Naive thymus-derived CD4-positive, alpha-beta T cell (primary cell): Measurements from ENCODE around the gene COQ4. TPM values are rescaled to one million over a fixed set of nuclear protein-coding genes. Genes with fewer than 3 reads are reported as not detected.

Experiments
- ATAC-seq: fragments of 150-1000 bp; cut with Tn5 transposase; 2 replicates; pipeline ENCODE4 v1.10.0; 2021; ENCODE audit warnings: mild to moderate bottlenecking, moderate library complexity
- CTCF ChIA-PET: fragments of 350-600 bp; sonication (Branson Sonifier 250); formaldehyde crosslinking; loops from one replicate; lab custom pipeline; 2021; ENCODE audit warnings: antibody characterized with exemption; lab: Charles Lee
- POLR2A ChIA-PET: fragments of 350-600 bp; sonication (Branson Sonifier 250); formaldehyde crosslinking; loops from one replicate; lab custom pipeline; 2021; ENCODE audit warnings: antibody characterized with exemption, inconsistent platforms; lab: Charles Lee
- DNase-seq, 9 donors: peaks; one replicate each; pipeline versions ENCODE4 v3.0.0 to v3.0.0-alpha.2; 2020 to 2022; ENCODE audit warnings: mixed read lengths in 1 of 9
- H3K27ac ChIP-seq: one replicate; pipeline ENCODE4 v1.7.0; 2013; ENCODE audit warnings: mild to moderate bottlenecking, low read depth, low read length, moderate library complexity
- H3K27me3 ChIP-seq, 2 donors: one replicate each; pipeline ENCODE4 v1.7.0; 2013; ENCODE audit warnings: low read length in 2 of 2, mild to moderate bottlenecking in 2 of 2, moderate library complexity in 2 of 2; ENCODE audit not compliant: control insufficient read depth in 2 of 2, insufficient read depth in 2 of 2
- H3K36me3 ChIP-seq, 3 experiments: 1 replicate in 2 of 3; 2 replicates in 1 of 3; pipeline ENCODE4 v1.7.0; 2013; ENCODE audit warnings: low read length in 3 of 3, mild to moderate bottlenecking in 3 of 3, moderate library complexity in 1 of 3; ENCODE audit not compliant: insufficient read depth in 3 of 3, control insufficient read depth in 2 of 3
- H3K4me1 ChIP-seq, 2 donors: one replicate each; pipeline ENCODE4 v1.7.0; 2013; ENCODE audit warnings: low read length in 2 of 2, mild to moderate bottlenecking in 2 of 2, moderate library complexity in 1 of 2; ENCODE audit not compliant: control insufficient read depth in 2 of 2, insufficient read depth in 2 of 2
- H3K4me3 ChIP-seq: 2 replicates; pipeline ENCODE4 v1.7.0; 2013; ENCODE audit warnings: mild to moderate bottlenecking, low read length
- H3K9me3 ChIP-seq, 3 experiments: 1 replicate in 2 of 3; 2 replicates in 1 of 3; pipeline ENCODE4 v1.7.0; 2013; ENCODE audit warnings: low read length in 3 of 3; ENCODE audit not compliant: control insufficient read depth in 2 of 3
- H3K27ac Mint-ChIP-seq, 9 donors: one replicate each; pipeline ENCODE4 v1.8.0; 2020 to 2022; ENCODE audit warnings: mixed read lengths in 9 of 9, mild to moderate bottlenecking in 8 of 9, moderate library complexity in 5 of 9, inconsistent platforms in 2 of 9
- H3K27me3 Mint-ChIP-seq, 5 donors: one replicate each; pipeline ENCODE4 v1.8.0; 2021 to 2022; ENCODE audit warnings: mixed read lengths in 5 of 5, mild to moderate bottlenecking in 1 of 5
- H3K36me3 Mint-ChIP-seq, 5 donors: one replicate each; pipeline ENCODE4 v1.8.0; 2020 to 2022; ENCODE audit warnings: mixed read lengths in 5 of 5, mild to moderate bottlenecking in 3 of 5, inconsistent platforms in 1 of 5
- H3K4me1 Mint-ChIP-seq, 7 donors: one replicate each; pipeline ENCODE4 v1.8.0; 2020 to 2022; ENCODE audit warnings: mixed read lengths in 7 of 7, mild to moderate bottlenecking in 3 of 7, inconsistent platforms in 1 of 7
- H3K4me3 Mint-ChIP-seq, 10 donors: one replicate each; pipeline ENCODE4 v1.8.0; 2020 to 2022; ENCODE audit warnings: mild to moderate bottlenecking in 10 of 10, mixed read lengths in 10 of 10, moderate library complexity in 6 of 10, inconsistent platforms in 2 of 10
- H3K9me3 Mint-ChIP-seq, 11 donors: one replicate each; pipeline ENCODE4 v1.8.0; 2020 to 2022; ENCODE audit warnings: mixed read lengths in 11 of 11, mild to moderate bottlenecking in 4 of 11, inconsistent platforms in 1 of 11, moderate library complexity in 1 of 11
- intact Hi-C, 2 donors: fragments of 100-400 bp; cut with micrococcal nuclease; formaldehyde crosslinking; loops; one replicate each; pipeline ENCODE4 v1.15.1; 2023
- polyA plus RNA-seq, 2 donors: library from polyadenylated mRNA; unstranded; fragments of 300-500 nt; fragmentation: Illumina TruSeq; gene quantifications; one replicate each; pipeline ENCODE4 v1.2.3, GENCODE V29; 2021
- total RNA-seq, 6 experiments: library from RNA in 5 of 6; stranded (reverse) in 5 of 6; gene quantifications; 1 replicate in 5 of 6; 2 replicates in 1 of 6; pipeline ENCODE4 v1.2.3 and lab custom pipeline; 2021 to 2026

COQ4 gene
- total and polyA plus RNA-seq, 7 experiments from 2014 or later, result 29.6 to 47.2 (median 35.9) TPM

DNA sequence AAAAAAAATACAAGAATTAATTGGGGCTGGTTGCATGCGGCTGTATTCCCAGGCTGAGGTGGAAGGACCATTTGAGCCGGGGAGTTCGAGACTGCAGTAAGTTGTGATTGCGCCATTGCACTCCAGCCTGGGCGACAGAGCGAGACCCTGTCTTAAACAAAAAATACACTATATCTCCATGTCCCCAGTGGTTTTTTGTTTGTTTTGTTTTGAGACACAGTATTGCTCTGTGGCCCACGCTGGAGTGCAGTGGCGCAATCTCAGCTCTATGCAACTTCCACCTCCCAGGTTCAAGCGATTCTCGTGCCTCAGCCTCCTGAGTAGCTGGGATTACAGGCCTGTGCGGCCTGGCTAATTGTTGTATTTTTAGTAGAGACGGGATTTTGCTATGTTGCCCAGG, 1.2 kb downstream of the COQ4 start:
- peak overlapping the region; percentile 82 to 99 (median 96) for H3K4me3 Mint-ChIP-seq
- intact Hi-C loops, result loop anchor here (2.0 to 5.0 kb wide), 7 partner anchors 39 to 705 kb away; partner anchors contain the start of genes CIZ1 (in 2 of the 2), CDK9 (in 1 of the 2), DOLK (in 1 of the 2) and NUP188 (in 1 of the 2)
- DNase-seq, result no peak

GRCh38 chr9:128324401-128324800, 1.8 kb downstream of the COQ4 start:
- peak overlapping the region in 4 of 9 donors; percentile 12 to 97 (median 36) for H3K27ac Mint-ChIP-seq
- H3K4me1 Mint-ChIP-seq, result peaks cover 4 to 45% (median 29%) of the 10 kb centered on the region in 7 donors
- intact Hi-C loops, result loop anchor here (5.0 kb wide), 4 partner anchors 132 to 623 kb away; partner anchors contain the start of genes CIZ1 (in 2 of the 2), CDK9 (in 1 of the 2), DOLK (in 1 of the 2) and NUP188 (in 1 of the 2)

More for the DNA sequence above, 1.2 kb downstream of the COQ4 start:
- Mint-ChIP-seq H3K27ac (peak overlapping the region in 7 of 9 donors; percentile 33 to 99 (median 95)), H3K36me3 (peaks cover 0 to 10% (median 2%) of the 10 kb centered on the region in 5 donors), H3K27me3 (peaks cover 0 to 2% (median 0%) of the 10 kb centered on the region in 5 donors), H3K9me3 (peaks cover 0 to 5% (median 0%) of the 10 kb centered on the region in 11 donors), H3K4me1 (peaks cover 4 to 45% (median 29%) of the 10 kb centered on the region in 7 donors)
- no peak for ATAC-seq
- Histone ChIP-seq H3K27me3 (no peaks in the 10 kb centered on the region), H3K9me3 (no peaks in the 10 kb centered on the region), H3K4me1 (peaks cover 10 to 13% of the 10 kb centered on the region in 2 donors), H3K36me3 (peaks cover 0 to 32% (median 11%) of the 10 kb centered on the region in 3 experiments), H3K27ac (peak overlapping the region; percentile 85), H3K4me3 (no peak overlapping the region)
- ChIA-PET POLR2A (interaction anchor here (1.0 to 1.5 kb wide), 2 partner anchors 47 to 181 kb away, joined by 3 to 4 read pairs; partner anchors contain the start of genes GLE1 and URM1), CTCF (interaction anchor here (0.5 to 1.2 kb wide), 2 partner anchors 12 to 507 kb away, joined by 3 read pairs; no protein-coding TSS in a partner anchor)

DNA sequence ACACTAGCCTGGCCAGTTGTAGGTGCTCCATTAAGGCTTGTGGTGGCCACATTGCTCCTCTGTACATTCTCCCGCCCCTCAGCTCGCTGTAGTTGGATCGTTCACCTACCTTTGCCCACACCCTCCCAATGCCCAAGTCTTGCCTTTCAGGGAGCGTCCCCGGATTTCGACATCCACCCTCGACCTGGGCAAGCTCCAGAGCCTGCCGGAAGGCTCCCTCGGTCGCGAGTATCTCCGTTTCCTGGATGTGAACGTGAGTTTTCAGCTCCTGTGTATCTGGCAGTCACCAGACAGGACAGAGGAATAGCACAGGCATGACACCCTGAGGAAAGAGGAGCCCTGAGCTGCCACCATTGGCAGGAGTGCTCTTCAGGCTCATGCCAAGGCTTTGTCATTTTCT, 3.0 kb downstream of the COQ4 start:
- ChIA-PET CTCF (no interaction called here), POLR2A (interaction anchor here (0.6 to 1.2 kb wide), 2 partner anchors 16 to 46 kb away, joined by 3 to 5 read pairs; partner anchors contain the start of gene URM1)
- H3K27me3 Mint-ChIP-seq, result peaks cover 0 to 2% (median 0%) of the 10 kb centered on the region in 5 donors

More at GRCh38 chr9:128324401-128324800, 1.8 kb downstream of the COQ4 start:
- peaks cover 0 to 2% (median 0%) of the 10 kb centered on the region in 5 donors for H3K27me3 Mint-ChIP-seq
- peaks cover 0 to 5% (median 0%) of the 10 kb centered on the region in 11 donors for H3K9me3 Mint-ChIP-seq
- Histone ChIP-seq H3K4me1 (peaks cover 10 to 13% of the 10 kb centered on the region in 2 donors), H3K9me3 (no peaks in the 10 kb centered on the region), H3K27ac (no peak overlapping the region), H3K27me3 (no peaks in the 10 kb centered on the region), H3K4me3 (no peak overlapping the region), H3K36me3 (peaks cover 0 to 36% (median 11%) of the 10 kb centered on the region in 3 experiments)
- ATAC-seq (no peak), DNase-seq (no peak)
- ChIA-PET CTCF (interaction anchor here (1.2 kb wide), 1 partner anchor 11 kb away, joined by 3 read pairs; no protein-coding TSS in a partner anchor), POLR2A (interaction anchor here (0.9 to 1.2 kb wide), 2 partner anchors 15 to 17 kb away, joined by 3 to 5 read pairs; no protein-coding TSS in a partner anchor)
- peak overlapping the region; percentile 25 to 99 (median 92) for H3K4me3 Mint-ChIP-seq
- peaks cover 0 to 10% (median 2%) of the 10 kb centered on the region in 5 donors for H3K36me3 Mint-ChIP-seq

DNA sequence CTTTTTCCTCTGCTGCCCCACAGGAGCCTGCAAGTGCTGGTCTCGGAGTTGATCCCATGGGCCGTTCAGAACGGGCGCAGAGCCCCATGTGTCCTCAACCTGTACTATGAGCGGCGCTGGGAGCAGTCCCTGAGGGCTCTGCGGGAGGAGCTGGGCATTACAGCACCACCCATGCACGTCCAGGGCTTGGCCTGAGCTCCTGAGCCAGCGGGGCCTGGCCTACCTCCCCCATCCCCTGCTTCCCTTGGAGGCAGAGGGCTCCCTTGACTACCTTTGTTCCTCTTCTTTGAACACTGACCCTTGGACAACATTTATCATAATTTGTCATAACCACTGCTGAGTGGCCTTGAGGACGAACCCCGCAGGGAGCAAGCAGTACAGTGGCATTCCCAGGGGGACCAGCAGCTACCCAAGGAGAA, 10.8 kb downstream of the COQ4 start:
- Histone ChIP-seq H3K27me3 (no peaks in the 10 kb centered on the region), H3K4me3 (no peak overlapping the region), H3K27ac (no peak overlapping the region), H3K9me3 (no peaks in the 10 kb centered on the region), H3K4me1 (no peaks in the 10 kb centered on the region), H3K36me3 (peaks cover 0 to 24% (median 3%) of the 10 kb centered on the region in 3 experiments)
- intact Hi-C loops, result no loop called here
- ChIA-PET CTCF (no interaction called here), POLR2A (no interaction called here)
- H3K4me1 Mint-ChIP-seq, result peaks cover 0 to 2% (median 0%) of the 10 kb centered on the region in 7 donors
- ATAC-seq, result no peak
- H3K9me3 Mint-ChIP-seq, result no peaks in the 10 kb centered on the region
- no peaks in the 10 kb centered on the region for H3K36me3 Mint-ChIP-seq
- H3K4me3 Mint-ChIP-seq, result no peak overlapping the region
- H3K27me3 Mint-ChIP-seq, result no peaks in the 10 kb centered on the region
- DNase-seq, result no peak
- no peak overlapping the region for H3K27ac Mint-ChIP-seq

More for the DNA sequence above, 3.0 kb downstream of the COQ4 start:
- Mint-ChIP-seq H3K9me3 (peaks cover 0 to 5% (median 0%) of the 10 kb centered on the region in 11 donors), H3K4me1 (peaks cover 4 to 45% (median 29%) of the 10 kb centered on the region in 7 donors), H3K27ac (no peak overlapping the region), H3K4me3 (peak overlapping the region in 1 of 10 donors; percentile 41), H3K36me3 (peaks cover 0 to 10% (median 2%) of the 10 kb centered on the region in 5 donors)
- DNase-seq (no peak), ATAC-seq (no peak)
- Histone ChIP-seq H3K36me3 (peaks cover 0 to 36% (median 11%) of the 10 kb centered on the region in 3 experiments), H3K4me1 (peaks cover 10 to 13% of the 10 kb centered on the region in 2 donors), H3K27me3 (no peaks in the 10 kb centered on the region), H3K9me3 (no peaks in the 10 kb centered on the region), H3K27ac (no peak overlapping the region), H3K4me3 (no peak overlapping the region)
- intact Hi-C loops, result no loop called here

DNA sequence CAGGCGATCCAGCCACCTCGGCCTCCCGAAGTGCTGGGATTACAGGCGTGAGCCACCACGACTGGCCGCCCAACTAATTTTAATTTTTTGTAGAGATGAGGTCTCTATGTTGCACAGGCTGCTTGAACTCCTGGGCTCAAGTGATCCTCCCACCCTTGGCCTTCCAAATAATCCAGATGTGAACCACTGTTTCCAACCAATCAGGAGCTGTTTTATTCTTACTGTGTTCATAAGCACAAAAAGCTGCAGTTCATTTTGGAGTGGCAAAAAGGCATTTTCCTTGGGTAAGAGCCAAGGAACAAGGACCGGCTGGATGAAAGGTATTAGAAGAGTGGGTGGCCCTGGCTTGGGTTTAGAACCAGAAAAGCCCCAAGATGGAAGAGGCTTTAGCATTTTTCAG, 12.5 kb downstream of the COQ4 start:
- intact Hi-C loops, result no loop called here

DNA sequence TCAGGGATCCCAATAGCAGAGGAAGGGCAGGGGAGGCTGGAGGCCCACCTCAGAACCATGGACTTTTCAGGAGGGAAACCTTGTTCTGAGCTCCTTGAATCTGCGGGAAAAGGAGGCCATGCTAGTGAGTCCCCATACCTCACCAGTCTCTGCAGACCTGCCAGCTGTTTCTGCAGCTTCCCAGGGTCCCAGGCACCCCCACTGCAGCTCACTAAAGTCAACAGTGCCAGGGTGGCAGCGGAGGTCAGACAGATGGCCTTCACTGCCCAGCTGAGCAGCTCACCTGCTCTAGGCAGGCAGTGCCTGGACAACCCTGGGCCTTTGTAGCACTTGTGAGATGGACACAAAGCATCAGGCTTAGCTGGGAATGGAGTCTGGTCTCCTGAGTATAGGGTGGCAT, 13.3 kb downstream of the COQ4 start:
- Mint-ChIP-seq H3K4me1 (peaks cover 0 to 6% (median 4%) of the 10 kb centered on the region in 7 donors), H3K27ac (no peak overlapping the region), H3K27me3 (no peaks in the 10 kb centered on the region), H3K36me3 (no peaks in the 10 kb centered on the region), H3K9me3 (no peaks in the 10 kb centered on the region), H3K4me3 (no peak overlapping the region)
- no peak for ATAC-seq
- intact Hi-C loops, result no loop called here
- peaks cover 4 to 5% of the 10 kb centered on the region in 2 donors for H3K4me1 ChIP-seq
- H3K9me3 ChIP-seq, result no peaks in the 10 kb centered on the region
- no peak overlapping the region for H3K4me3 ChIP-seq
- ChIA-PET POLR2A (interaction anchor here (0.7 to 1.1 kb wide), 2 partner anchors 8 to 14 kb away, joined by 3 to 4 read pairs; partner anchors contain the start of genes COQ4 and TRUB2), CTCF (interaction anchor here (0.6 kb wide), 1 partner anchor 11 kb away, joined by 3 read pairs; no protein-coding TSS in a partner anchor)
- H3K27ac ChIP-seq, result no peak overlapping the region
- H3K36me3 ChIP-seq, result peaks cover 0 to 18% (median 3%) of the 10 kb centered on the region in 3 experiments
- no peaks in the 10 kb centered on the region for H3K27me3 ChIP-seq
- no peak for DNase-seq

More for the DNA sequence above, 12.5 kb downstream of the COQ4 start:
- DNase-seq (no peak), ATAC-seq (no peak)
- no peak overlapping the region for H3K4me3 Mint-ChIP-seq
- H3K9me3 ChIP-seq, result no peaks in the 10 kb centered on the region
- no peak overlapping the region for H3K4me3 ChIP-seq
- CTCF ChIA-PET, result interaction anchor here (0.7 kb wide), 1 partner anchor 14 kb away, joined by 3 read pairs; no protein-coding TSS in a partner anchor
- H3K36me3 Mint-ChIP-seq, result no peaks in the 10 kb centered on the region
- H3K9me3 Mint-ChIP-seq, result no peaks in the 10 kb centered on the region
- H3K27ac Mint-ChIP-seq, result peak overlapping the region in 1 of 9 donors; percentile 32
- peaks cover 0 to 18% (median 3%) of the 10 kb centered on the region in 3 experiments for H3K36me3 ChIP-seq
- H3K27me3 Mint-ChIP-seq, result no peaks in the 10 kb centered on the region
- no peaks in the 10 kb centered on the region for H3K27me3 ChIP-seq
- no peak overlapping the region for H3K27ac ChIP-seq
- POLR2A ChIA-PET, result no interaction called here
- peaks cover 0 to 6% (median 4%) of the 10 kb centered on the region in 7 donors for H3K4me1 Mint-ChIP-seq
- peaks cover 3 to 4% of the 10 kb centered on the region in 2 donors for H3K4me1 ChIP-seq
